GM18519 (cell line): Measurements from ENCODE around the gene PTRH1.
"Not testable (repeated sequence)": the region's sequence is repeated elsewhere in the genome, so short reads cannot be mapped to it uniquely, and the experiment has no call there.

Experiments used
- ATAC-seq: cut with Tn5 transposase; IDR thresholded peaks from one replicate; pipeline ENCODE4 v1.9.1; 2021; ENCODE audit warnings: mild to moderate bottlenecking, moderate library complexity; ENCODE audit not compliant: unreplicated experiment, low FRiP score

The PTRH1 gene, protein sequence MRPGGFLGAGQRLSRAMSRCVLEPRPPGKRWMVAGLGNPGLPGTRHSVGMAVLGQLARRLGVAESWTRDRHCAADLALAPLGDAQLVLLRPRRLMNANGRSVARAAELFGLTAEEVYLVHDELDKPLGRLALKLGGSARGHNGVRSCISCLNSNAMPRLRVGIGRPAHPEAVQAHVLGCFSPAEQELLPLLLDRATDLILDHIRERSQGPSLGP

GRCh38 chr9:127715470-127716337 lies at the start of gene PTRH1, which contains the start of gene TTC16:
TSS of gene PTRH1 (minus strand) at chr9:127715663. CDS start at chr9:127715639, 24 bp downstream.
TSS of gene TTC16 (plus strand) at chr9:127716079. CDS start at chr9:127716146, 67 bp downstream.
- peak; percentile 67 for ATAC-seq

- no peak for ATAC-seq
These were observed 48.5 kb upstream of the PTRH1 start for GRCh38 chr9:127763918-127764384.

GRCh38 chr9:127762111-127762676 lies 46.7 kb upstream of the PTRH1 start:
- ATAC-seq = no peak

DNA sequence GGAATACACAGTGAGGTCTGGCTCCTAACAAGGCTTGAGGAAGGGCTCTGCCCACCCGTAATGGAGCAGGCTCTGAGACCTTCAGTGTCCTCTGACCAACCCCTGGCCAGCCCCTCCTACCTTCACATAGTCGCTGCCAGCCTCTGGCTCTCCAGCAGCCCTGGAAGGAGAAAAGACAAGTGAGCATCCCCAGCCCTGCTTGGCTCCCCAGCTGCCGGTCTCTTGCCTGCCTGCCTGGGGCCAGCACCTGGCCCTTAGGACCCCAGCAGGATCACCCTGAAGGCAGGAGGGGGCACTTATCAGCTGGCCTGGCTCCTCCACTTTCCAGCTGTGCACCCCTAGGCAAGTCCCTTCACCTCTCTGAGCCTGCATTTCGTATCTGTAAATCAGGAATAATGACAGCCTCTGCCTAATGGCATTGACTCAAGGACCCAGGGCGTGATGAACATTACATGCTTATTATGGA lies 46.1 kb upstream of the PTRH1 start:
- no peak for ATAC-seq

DNA sequence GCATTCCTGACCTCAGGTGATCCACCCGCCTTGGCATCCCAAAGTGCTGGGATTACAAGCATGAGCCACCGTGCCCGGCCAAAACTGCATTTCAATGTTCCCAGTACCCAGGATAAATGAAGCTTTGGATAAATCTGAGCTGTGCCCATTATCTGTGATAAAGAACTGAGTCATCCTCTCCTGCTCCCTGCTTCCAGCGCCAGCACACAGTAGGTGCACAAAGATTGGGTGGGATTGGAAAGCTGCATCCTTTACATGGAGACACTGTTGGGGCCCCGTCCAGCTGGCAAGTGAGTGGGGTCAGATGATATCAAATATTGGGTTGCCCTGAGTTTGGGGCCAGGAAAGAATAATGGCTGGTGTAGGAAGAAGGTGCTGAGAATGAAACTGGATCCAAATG lies 45.6 kb upstream of the PTRH1 start:
- no peak for ATAC-seq

DNA sequence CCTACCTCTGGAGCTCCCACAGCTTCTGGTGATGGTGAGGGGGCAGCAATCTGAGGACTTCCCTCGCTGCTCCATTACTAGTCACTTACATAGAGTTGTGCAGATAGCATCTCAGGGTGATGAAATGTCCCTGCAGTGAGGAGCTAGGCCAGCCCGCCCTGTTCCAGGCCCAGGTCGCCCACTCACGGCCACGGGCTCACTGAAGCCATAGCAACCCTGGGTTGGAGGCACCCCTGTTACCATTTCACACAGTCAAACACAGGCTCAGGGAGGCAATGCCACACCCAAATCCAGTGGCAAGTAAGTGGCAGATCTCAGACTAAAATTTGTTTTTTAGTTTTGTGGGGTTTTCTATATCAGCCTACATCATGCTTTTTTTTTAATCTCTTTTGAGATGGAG lies 43.4 kb upstream of the PTRH1 start:
- no peak for ATAC-seq

GRCh38 chr9:127756776-127757175 lies 41.3 kb upstream of the PTRH1 start:
- not testable (repeated sequence) for ATAC-seq

GRCh38 chr9:127756233-127756632 lies 40.8 kb upstream of the PTRH1 start:
- ATAC-seq = no peak

- no peak for ATAC-seq
These were observed 39.9 kb upstream of the PTRH1 start for GRCh38 chr9:127755061-127756060.

DNA sequence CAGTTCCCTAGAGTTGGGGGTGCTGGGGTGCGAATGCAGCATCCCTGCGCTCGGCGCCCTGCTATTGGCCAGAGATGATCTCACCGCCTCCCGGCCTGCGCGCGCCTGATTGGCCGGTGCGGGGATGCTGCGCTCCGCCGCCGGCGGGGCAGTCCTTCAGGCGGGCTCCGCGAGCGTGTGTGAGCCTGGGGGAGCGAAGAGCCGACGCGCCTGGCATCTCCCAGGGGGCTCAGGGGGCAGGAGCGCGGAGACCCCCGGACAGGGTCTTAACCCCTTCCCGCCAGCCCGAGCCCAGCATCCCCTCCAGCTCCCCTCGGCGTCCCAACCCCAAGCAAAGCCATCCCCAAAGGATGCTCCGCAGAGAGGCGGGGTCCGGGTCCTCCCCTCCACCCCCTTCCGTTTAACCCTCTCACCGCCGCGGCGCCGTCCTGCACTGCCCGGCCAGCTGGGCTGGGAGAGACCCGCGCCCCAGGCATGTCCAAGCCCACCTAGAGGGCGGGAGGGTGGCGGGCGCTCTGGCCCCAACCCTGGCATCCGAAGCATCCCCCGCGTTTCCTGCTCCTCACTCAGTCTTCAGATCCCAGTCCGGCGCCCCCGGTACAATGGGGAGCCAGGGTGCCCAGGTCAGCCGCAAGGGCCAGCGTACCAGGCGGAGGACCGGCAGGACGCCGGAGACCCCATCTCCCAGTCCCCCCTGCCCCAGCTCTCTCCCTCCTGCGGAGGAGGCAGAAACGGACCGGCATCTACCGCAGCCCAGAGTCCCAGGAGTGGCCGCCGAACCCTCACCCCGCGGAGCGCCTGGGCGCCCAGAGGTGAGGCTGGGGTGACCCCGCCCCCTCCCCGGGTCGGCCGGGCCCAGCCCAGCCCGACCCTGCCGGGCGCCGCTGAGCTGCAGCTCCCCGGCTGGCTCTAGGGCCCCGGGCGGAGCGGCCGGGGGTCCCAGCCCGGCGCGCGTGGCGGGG lies 38.9 kb upstream of the PTRH1 start:
- ATAC-seq = no peak

DNA sequence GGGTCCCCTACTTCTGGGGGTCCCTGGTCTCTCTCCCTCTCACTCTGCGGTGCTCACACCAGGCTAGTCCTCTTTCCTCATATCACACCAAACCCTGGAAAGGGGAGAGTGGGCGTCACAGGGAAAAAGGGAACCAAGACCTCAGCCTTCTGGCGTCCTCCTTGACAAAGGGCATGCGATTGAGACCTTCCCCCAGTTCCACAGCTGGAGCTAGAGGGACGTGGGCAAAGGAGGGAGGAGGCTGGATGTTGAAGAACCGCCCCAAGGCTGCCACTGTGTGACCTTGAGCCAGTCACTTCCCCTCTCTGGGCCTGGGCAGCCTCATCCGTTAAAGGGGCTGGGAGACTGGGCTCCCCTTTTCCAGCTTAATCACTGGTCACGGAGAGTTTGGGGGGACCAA lies 38.2 kb upstream of the PTRH1 start:
- ATAC-seq = no peak

- no peak for ATAC-seq
These were observed 37.7 kb upstream of the PTRH1 start for GRCh38 chr9:127753148-127753547.

- no peak for ATAC-seq
These were observed 36.0 kb upstream of the PTRH1 start for GRCh38 chr9:127751269-127752054.

- no peak for ATAC-seq
These were observed 33.8 kb upstream of the PTRH1 start for GRCh38 chr9:127749090-127749787.

GRCh38 chr9:127746959-127747569 lies 31.6 kb upstream of the PTRH1 start:
- no peak for ATAC-seq

GRCh38 chr9:127744398-127745110 lies 29.1 kb upstream of the PTRH1 start:
- no peak for ATAC-seq
